NCI-H2107 treated with DMSO at 0.1 percent for 48 hours (cell line): ENCODE measurements around the gene AIFM2.
"Not testable (repeated sequence)": the region's sequence is repeated elsewhere in the genome, so short reads cannot be mapped to it uniquely, and the experiment has no call there.

Experiments
- DNase-seq: peaks from one replicate; lab custom pipeline; 2025; ENCODE audit not compliant: unreplicated experiment; lab: John Stamatoyannopoulos, UW

AIFM2 gene

GRCh38 chr10:70096016-70096704 lies 36.5 kb downstream of the AIFM2 start:
- no peak for DNase-seq

- DNase-seq = no peak
Observed at GRCh38 chr10:70094250-70094649, 38.4 kb downstream of the AIFM2 start.

- no peak for DNase-seq
Observed at GRCh38 chr10:70093335-70093944, 39.2 kb downstream of the AIFM2 start.

GRCh38 chr10:70092389-70092718 lies 40.3 kb downstream of the AIFM2 start:
- no peak for DNase-seq

GRCh38 chr10:70090951-70091350 lies 41.7 kb downstream of the AIFM2 start:
- DNase-seq = no peak

- no peak for DNase-seq
Observed at GRCh38 chr10:70090013-70090412, 42.6 kb downstream of the AIFM2 start.

- no peak for DNase-seq
Observed at GRCh38 chr10:70088308-70088698, 44.3 kb downstream of the AIFM2 start.

- no peak for DNase-seq
Observed at GRCh38 chr10:70087616-70088307, 44.9 kb downstream of the AIFM2 start.

- no peak for DNase-seq
Observed at GRCh38 chr10:70085975-70086613, 46.5 kb downstream of the AIFM2 start.

GRCh38 chr10:70084189-70084588 lies 48.4 kb downstream of the AIFM2 start:
- DNase-seq = no peak

- not testable (repeated sequence) for DNase-seq
Observed at GRCh38 chr10:70080789-70081188, 51.8 kb downstream of the AIFM2 start.

- DNase-seq = no peak
Observed at GRCh38 chr10:70078937-70079336, 53.7 kb downstream of the AIFM2 start.

- DNase-seq = no peak
Observed at GRCh38 chr10:70078329-70078728, 54.3 kb downstream of the AIFM2 start.

- no peak for DNase-seq
Observed at GRCh38 chr10:70074971-70075370, 57.7 kb downstream of the AIFM2 start.

GRCh38 chr10:70074165-70074564 lies 58.5 kb downstream of the AIFM2 start:
- no peak for DNase-seq

- DNase-seq = no peak
Observed at GRCh38 chr10:70070834-70071233, 61.8 kb downstream of the AIFM2 start.

GRCh38 chr10:70069346-70069745 lies 63.3 kb downstream of the AIFM2 start:
- DNase-seq = no peak

GRCh38 chr10:70068925-70069324 lies 63.7 kb downstream of the AIFM2 start:
- no peak for DNase-seq

GRCh38 chr10:70067586-70067985 lies 65.0 kb downstream of the AIFM2 start:
- no peak for DNase-seq

- no peak for DNase-seq
Observed at GRCh38 chr10:70066190-70066589, 66.4 kb downstream of the AIFM2 start.

GRCh38 chr10:70064486-70064885 lies 68.1 kb downstream of the AIFM2 start:
- DNase-seq = no peak
